Fibroblast of lung (primary cell): ENCODE results near the gene C9orf72. TPM values are rescaled to one million over a fixed set of nuclear protein-coding genes. Genes with fewer than 3 reads are reported as not detected.

Experiments used
- DNase-seq, 2 donors: peaks; one replicate each; pipeline versions ENCODE4 v3.0.0 to v3.0.0-alpha.2; 2010; ENCODE audit warnings: low read depth in 2 of 2
- H2AFZ ChIP-seq: 2 replicates; pipeline ENCODE4 v1.5.1; 2012; ENCODE audit warnings: low read length, control low read depth, inconsistent platforms
- H3K27ac ChIP-seq: 2 replicates; pipeline ENCODE4 v1.5.1; 2011; ENCODE audit warnings: low read length, control low read depth; ENCODE audit not compliant: insufficient read depth
- H3K27me3 ChIP-seq: 2 replicates; pipeline ENCODE4 v1.5.1; 2011; ENCODE audit warnings: mild to moderate bottlenecking, low read length; ENCODE audit not compliant: control insufficient read depth, insufficient read depth
- H3K36me3 ChIP-seq: 2 replicates; pipeline ENCODE4 v1.5.1; 2011; ENCODE audit warnings: low read length; ENCODE audit not compliant: control insufficient read depth, insufficient read depth
- H3K4me1 ChIP-seq: 2 replicates; pipeline ENCODE4 v1.5.1; 2011; ENCODE audit warnings: low read length; ENCODE audit not compliant: control insufficient read depth, insufficient read depth; ENCODE audit errors: extremely low read depth
- H3K4me2 ChIP-seq: 2 replicates; pipeline ENCODE4 v1.5.1; 2011; ENCODE audit warnings: low read length, control low read depth; ENCODE audit not compliant: insufficient read depth; ENCODE audit errors: extremely low read depth
- H3K4me3 ChIP-seq, 4 experiments: fragments of 200-600 bp in 1 of 4; sonication (generic) in 1 of 4; replicated peaks in 1 of 4; 2 replicates each; pipeline ENCODE4 v1.5.1; 2011 to 2016; ENCODE audit warnings: low read length in 4 of 4, low read depth in 3 of 4, mild to moderate bottlenecking in 3 of 4, control low read depth in 2 of 4, inconsistent platforms in 1 of 4, mixed read lengths in 1 of 4; ENCODE audit not compliant: insufficient read depth in 1 of 4; ENCODE audit errors: control extremely low read depth in 1 of 4
- H3K79me2 ChIP-seq: 2 replicates; pipeline ENCODE4 v1.5.1; 2012; ENCODE audit warnings: mild to moderate bottlenecking, low read length, inconsistent platforms; ENCODE audit not compliant: control insufficient read depth, insufficient read depth
- H3K9ac ChIP-seq: 2 replicates; pipeline ENCODE4 v1.5.1; 2011; ENCODE audit warnings: mild to moderate bottlenecking, low read length, control low read depth; ENCODE audit not compliant: insufficient read depth
- H3K9me3 ChIP-seq: 2 replicates; pipeline ENCODE4 v1.5.1; 2012; ENCODE audit warnings: low read depth, low read length; ENCODE audit not compliant: control insufficient read depth, insufficient read depth
- H4K20me1 ChIP-seq: 2 replicates; pipeline ENCODE4 v1.5.1; 2011; ENCODE audit warnings: low read length; ENCODE audit not compliant: control insufficient read depth, insufficient read depth; ENCODE audit errors: extremely low read depth
- EZH2 ChIP-seq: IDR thresholded peaks from 2 replicates; pipeline ENCODE4 v1.5.1; 2012; ENCODE audit warnings: low read length, control low read depth, mild to moderate bottlenecking; ENCODE audit errors: missing control alignments
- polyA plus RNA-seq, 2 donors: library from polyadenylated mRNA; depleted of rRNA in 1 of 2; stranded (reverse) in 1 of 2; unstranded in 1 of 2; fragments of >200 nt; gene quantifications; 2 replicates each; pipeline ENCODE4 v1.2.1, GENCODE V29; 2011 to 2012; ENCODE audit warnings: missing spikeins in 1 of 2
- total RNA-seq: library from RNA; depleted of rRNA; stranded (reverse); fragments of >200 nt; gene quantifications from 2 replicates; pipeline ENCODE4 v1.2.1, GENCODE V29; 2014
- TF ChIP-seq, protein P1 (sequence below), 2 donors: IDR thresholded peaks in 1 of 2; conservative IDR thresholded peaks in 1 of 2; 1 replicate in 1 of 2; 2 replicates in 1 of 2; pipeline ENCODE4 v1.5.1; 2011 to 2012; ENCODE audit warnings: low read length in 2 of 2, control low read depth in 1 of 2, inconsistent platforms in 1 of 2, low read depth in 1 of 2, mild to moderate bottlenecking in 1 of 2

C9orf72 gene
- total and polyA plus RNA-seq, 2 donors (not counting 1 experiment from before 2014, with no cell fraction given), result 3.6 to 4.5 TPM

DNA sequence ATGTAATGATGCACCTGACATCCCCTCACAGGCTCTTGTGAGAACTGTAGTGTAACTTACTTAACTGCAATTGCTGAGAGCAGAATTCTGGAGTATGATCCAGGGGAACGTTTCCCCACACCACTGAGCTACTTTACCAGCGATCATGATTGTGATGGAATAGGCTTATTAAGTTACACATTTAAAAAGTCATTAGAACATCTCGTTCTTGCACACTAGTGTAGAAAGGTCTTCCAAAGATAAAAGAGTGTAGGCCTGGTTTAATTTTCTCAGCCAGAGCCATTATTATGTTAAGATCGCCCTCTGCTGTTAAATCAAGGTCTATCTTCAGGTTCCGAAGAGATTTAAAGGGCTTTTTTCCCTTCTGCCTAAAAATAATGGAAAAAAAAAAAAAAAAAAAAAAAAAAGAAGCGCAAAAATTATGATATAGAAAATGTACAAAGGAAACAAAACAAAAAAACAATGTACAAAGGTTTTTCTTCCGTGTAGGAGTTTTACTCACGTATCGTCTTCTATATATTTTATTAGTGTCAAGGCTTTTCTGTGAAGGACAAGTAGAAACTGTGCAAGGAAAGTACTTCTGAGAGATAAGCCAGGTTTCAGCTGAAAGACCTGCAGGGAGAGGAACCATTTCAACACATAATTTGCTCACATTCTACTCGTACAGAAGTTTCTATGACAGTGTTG is 25.1 kb downstream of the C9orf72 start:
- peak in 1 of 2 donors; percentile 74 for DNase-seq
- no peak overlapping the region for H3K4me3 ChIP-seq

DNA sequence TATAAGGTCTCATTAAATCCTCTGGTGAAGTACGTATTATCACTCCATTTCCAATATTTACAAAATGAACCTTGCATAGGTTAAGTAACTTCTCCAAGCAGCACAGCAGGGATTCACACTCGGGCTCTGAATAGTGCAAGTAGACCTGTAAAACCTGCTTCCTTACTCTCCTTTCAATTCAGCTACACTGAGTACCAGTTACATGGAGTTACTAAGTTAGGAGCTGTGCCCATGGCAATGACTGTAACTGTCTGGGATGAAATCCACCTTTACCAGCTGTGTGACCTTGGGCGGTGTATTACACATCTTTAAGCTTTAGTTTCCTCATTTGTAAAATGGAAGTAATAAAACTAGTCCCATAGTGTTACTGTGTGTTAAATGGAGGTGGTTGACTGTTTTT is 27.8 kb downstream of the C9orf72 start:
- DNase-seq, result no peak
- Histone ChIP-seq H3K4me2 (no peak overlapping the region), H3K4me1 (peaks cover 3% of the 10 kb centered on the region), H3K36me3 (no peaks in the 10 kb centered on the region), H2AFZ (no peak overlapping the region), H4K20me1 (no peaks in the 10 kb centered on the region), H3K4me3 (no peak overlapping the region), H3K27ac (no peak overlapping the region), H3K79me2 (no peaks in the 10 kb centered on the region), H3K9ac (no peak overlapping the region), H3K27me3 (no peaks in the 10 kb centered on the region), H3K9me3 (no peaks in the 10 kb centered on the region)
- TF ChIP-seq, protein P1, sequence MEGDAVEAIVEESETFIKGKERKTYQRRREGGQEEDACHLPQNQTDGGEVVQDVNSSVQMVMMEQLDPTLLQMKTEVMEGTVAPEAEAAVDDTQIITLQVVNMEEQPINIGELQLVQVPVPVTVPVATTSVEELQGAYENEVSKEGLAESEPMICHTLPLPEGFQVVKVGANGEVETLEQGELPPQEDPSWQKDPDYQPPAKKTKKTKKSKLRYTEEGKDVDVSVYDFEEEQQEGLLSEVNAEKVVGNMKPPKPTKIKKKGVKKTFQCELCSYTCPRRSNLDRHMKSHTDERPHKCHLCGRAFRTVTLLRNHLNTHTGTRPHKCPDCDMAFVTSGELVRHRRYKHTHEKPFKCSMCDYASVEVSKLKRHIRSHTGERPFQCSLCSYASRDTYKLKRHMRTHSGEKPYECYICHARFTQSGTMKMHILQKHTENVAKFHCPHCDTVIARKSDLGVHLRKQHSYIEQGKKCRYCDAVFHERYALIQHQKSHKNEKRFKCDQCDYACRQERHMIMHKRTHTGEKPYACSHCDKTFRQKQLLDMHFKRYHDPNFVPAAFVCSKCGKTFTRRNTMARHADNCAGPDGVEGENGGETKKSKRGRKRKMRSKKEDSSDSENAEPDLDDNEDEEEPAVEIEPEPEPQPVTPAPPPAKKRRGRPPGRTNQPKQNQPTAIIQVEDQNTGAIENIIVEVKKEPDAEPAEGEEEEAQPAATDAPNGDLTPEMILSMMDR (conservative IDR thresholded peaks at IDR 0.05 in 1 of 2, IDR thresholded peaks at IDR 0.05 in 1 of 2; ENCODE audit: low read depth in 1 of 2, low read length in 2 of 2), result no peak
- TF ChIP-seq EZH2, result no peak

More for the DNA sequence above, 25.1 kb downstream of the C9orf72 start:
- Histone ChIP-seq H4K20me1 (no peaks in the 10 kb centered on the region), H3K27ac (no peak overlapping the region), H2AFZ (no peak overlapping the region), H3K36me3 (no peaks in the 10 kb centered on the region), H3K4me1 (no peaks in the 10 kb centered on the region), H3K79me2 (no peaks in the 10 kb centered on the region), H3K9me3 (no peaks in the 10 kb centered on the region), H3K27me3 (no peaks in the 10 kb centered on the region), H3K9ac (no peak overlapping the region), H3K4me2 (no peak overlapping the region)
- TF ChIP-seq, protein P1 (conservative IDR thresholded peaks at IDR 0.05 in 1 of 2, IDR thresholded peaks at IDR 0.05 in 1 of 2; ENCODE audit: low read depth in 1 of 2, low read length in 2 of 2), result peak; percentile 47 to 50
- TF ChIP-seq EZH2, result no peak

DNA sequence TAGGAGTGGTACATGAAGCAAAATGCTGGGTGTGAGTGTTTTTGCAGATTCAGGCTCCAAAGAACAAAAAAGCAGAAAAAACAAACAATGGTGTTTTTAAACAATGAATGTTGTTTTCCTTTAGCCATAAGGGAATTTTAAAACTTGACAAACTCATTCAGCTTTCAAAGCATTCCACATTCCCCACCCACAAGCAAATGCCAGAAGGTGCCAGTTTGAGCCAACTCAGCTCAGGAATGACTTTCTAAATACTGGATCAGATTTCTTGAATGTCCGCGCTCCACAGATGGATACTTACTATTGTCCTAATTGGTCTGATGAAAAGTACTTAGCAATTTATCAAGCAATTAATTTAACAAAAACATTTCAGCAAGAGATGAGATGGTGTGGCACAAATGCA is 30.8 kb downstream of the C9orf72 start:
- Histone ChIP-seq H3K79me2 (no peaks in the 10 kb centered on the region), H2AFZ (no peak overlapping the region), H3K9me3 (no peaks in the 10 kb centered on the region), H3K27me3 (no peaks in the 10 kb centered on the region), H3K4me1 (peaks cover 7% of the 10 kb centered on the region), H3K27ac (no peak overlapping the region), H3K36me3 (no peaks in the 10 kb centered on the region), H4K20me1 (no peaks in the 10 kb centered on the region), H3K4me2 (no peak overlapping the region), H3K9ac (no peak overlapping the region), H3K4me3 (no peak overlapping the region)
- DNase-seq, result peak in 1 of 2 donors; percentile 24
- TF ChIP-seq, protein P1 (conservative IDR thresholded peaks at IDR 0.05 in 1 of 2, IDR thresholded peaks at IDR 0.05 in 1 of 2; ENCODE audit: low read depth in 1 of 2, low read length in 2 of 2), result no peak
- TF ChIP-seq EZH2, result no peak
